ENCODE data around the gene SH3BP1. TPM values are rescaled to one million over a fixed set of nuclear protein-coding genes. Genes with fewer than 3 reads are reported as not detected.
"Not testable (repeated sequence)": the region's sequence is repeated elsewhere in the genome, so short reads cannot be mapped to it uniquely, and the experiment has no call there.

Gene SH3BP1
- polyA plus RNA-seq, 1 donor = 10.5 TPM

- DNase-seq (ENCODE audit: low read depth) = no peak
Observed at GRCh38 chr22:37679670-37680069, 40.2 kb downstream of the SH3BP1 start.

- DNase-seq (ENCODE audit: low read depth) = no peak
Observed at GRCh38 chr22:37680191-37680851, 40.9 kb downstream of the SH3BP1 start.

- no peak for DNase-seq (ENCODE audit: low read depth)
Observed at GRCh38 chr22:37681001-37681424, 41.5 kb downstream of the SH3BP1 start.

DNA sequence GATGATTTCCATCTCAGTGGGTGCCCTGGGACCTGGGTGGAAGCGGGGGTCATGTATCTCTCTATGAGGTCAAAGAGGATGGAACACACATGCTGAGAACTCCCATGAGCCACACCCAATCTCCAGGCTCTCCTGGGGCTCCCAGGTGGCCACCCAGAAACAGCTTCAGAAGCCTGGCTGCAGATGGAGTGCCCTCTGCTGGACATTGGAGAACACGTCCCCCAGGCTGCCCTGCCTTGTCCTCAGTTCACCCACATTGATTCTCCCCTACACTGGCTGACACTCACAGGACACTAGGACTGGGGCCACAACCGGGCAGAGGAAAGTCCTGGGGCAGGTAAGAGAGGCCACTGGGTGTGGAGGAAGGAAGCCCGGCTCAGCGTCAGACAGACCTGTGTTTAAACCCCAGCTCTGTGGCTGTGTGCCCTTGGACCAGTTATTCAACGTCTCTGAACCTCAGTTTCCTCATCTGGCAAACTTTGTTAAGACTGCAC lies 42.1 kb downstream of the SH3BP1 start:
- no peak for DNase-seq (ENCODE audit: low read depth)

GRCh38 chr22:37684803-37685615 lies 45.5 kb downstream of the SH3BP1 start:
- DNase-seq (ENCODE audit: low read depth) = no peak

DNA sequence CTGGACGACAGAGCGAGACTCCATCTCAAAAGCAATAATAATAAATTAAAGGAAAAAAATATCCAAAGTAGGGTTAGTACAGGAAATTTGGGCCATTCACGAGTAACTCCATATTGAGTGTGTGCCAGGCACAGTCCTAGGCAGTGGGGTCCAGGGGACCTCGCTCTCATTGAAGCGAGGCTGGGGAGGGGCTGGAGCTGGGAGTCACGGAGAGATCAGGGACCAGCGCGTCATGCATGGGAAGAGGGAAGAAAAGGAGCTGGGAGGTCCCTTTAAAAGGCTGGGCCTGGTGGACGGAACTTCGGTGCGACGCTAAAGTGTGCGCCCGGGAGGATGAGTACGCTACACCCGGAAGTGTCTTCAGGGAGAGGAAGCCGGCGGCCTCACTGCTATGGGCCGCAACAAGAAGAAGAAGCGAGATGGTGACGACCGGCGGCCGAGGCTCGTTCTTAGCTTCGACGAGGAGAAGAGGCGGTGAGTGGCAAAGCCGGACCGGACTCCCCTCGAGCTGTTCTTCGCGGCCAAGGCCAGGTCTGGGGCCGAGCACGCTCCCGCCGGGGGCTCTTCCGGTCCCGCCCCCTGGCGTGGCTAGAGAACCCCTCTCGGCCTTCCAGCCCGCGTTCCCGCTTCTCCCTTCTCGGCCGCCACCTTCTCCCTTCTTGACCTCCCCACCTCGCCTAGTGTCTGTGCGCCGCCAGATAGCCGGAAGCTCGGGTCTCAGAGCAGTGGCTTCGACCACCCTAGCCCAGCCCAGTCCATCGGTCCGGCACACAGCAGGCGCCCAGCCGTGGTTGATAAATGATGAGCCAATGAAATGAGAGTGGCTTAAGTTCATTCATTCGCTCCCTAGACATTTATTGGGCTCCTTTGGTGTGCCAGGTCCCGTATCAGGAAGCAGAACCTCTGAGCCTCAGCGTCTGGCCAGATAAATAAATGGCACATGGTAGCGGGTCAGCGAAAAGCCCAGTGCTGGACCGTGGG lies 46.8 kb downstream of the SH3BP1 start, which contains the start of gene NOL12:
Gene NOL12, plus strand, starts transcription at position 342 of the 981 bp plus-strand sequence. Its CDS starts 50 bp downstream, at position 392.
- peak; percentile 76 for DNase-seq (ENCODE audit: low read depth)

DNA sequence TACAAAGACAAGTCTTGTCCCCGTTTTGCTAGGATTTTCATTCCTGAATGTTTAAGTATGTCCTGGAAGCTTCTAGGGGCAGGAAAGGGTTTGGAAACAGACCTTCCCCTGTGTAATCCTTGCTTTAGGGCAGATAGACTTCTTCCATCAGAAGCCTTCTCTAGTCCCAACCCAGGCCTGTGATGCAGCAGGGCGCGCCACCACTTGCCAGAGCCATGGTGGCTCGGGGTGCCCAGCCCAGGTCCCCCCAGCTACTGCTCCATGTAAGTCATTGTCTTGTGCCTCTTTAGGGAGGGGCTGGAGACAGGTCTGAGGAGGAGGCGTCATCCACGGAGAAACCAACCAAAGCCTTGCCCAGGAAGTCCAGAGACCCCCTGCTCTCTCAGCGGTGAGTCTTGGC lies 50.9 kb downstream of the SH3BP1 start:
- DNase-seq (ENCODE audit: low read depth) = no peak

DNA sequence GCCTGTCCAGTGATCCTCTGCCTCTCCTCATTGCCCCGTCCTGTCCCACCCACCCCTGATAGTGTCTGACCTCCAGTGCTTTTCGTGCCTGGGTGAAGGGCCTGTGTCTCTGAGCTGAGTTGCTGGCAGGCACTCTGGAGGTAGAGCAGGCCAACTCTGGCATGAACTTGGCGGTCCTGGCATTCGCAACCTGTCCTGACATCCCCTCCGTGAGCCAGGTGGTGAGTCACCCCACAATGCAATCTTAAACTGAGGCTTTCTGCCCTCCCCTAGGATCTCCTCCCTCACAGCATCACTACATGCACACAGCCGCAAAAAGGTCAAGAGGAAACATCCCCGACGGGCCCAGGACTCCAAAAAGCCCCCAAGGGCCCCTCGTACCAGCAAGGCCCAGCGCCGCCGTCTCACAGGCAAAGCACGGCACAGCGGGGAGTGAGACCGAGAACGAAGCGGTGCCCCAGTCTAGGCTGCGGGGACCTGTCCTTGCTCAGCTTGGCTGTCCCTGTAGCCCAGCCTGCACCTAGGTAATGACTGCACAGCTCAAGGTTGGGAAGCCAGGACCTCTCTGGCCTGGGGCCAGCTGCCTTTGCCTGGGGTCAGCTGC lies 51.5 kb downstream of the SH3BP1 start:
- no peak for DNase-seq (ENCODE audit: low read depth)

DNA sequence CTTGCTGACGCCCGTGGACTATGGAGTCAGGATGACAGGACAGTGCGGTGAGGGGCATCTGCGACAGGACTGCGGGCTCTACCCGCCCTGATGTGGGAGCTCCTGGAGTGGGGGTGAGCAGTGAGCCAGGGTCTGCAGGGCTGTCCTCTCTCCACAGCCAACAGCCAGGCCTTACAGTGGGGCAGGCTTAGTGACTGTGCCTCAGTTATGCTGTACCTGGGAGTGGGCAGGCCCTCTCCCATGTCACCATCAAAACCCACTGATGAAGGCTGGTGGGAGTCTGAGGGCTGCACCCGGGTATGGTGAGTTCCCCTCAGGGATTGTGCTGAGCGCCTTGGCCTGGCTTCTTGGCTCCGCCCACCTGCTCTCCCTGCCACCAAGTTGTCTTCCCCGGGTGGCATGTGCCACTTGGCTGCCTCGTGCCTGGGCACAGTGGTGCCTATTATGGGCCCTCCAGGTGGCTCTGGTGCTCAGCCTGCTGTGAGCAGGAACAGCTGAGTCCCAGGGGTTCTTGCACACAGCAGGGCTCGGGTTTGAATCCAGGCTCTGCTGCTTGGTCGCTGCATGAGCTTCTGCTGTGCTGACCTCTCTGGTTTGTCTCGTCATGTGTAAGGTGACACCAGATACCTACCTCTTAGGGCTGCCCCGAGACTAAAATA lies 53.3 kb downstream of the SH3BP1 start:
- no peak for DNase-seq (ENCODE audit: low read depth)

DNA sequence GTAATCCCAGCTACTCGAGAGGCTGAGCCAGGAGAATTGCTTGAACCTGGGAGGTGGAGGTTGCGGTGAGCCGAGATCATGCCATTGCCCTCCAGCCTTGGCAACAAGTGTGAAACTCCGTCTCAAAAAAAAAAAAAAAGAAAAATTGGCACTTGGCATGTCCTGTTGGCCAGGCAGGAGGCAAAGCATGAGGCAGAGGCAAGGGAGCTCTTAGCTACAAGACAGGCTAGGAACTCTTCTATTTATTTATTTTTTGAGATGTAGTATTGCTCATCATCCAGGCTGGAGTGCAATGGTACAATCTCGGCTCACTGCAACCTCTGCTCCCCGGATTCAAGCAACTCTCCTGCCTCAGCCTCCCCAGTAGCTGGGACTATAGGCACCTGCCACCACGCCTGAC lies 54.7 kb downstream of the SH3BP1 start:
- DNase-seq (ENCODE audit: low read depth) = not testable (repeated sequence)

DNA sequence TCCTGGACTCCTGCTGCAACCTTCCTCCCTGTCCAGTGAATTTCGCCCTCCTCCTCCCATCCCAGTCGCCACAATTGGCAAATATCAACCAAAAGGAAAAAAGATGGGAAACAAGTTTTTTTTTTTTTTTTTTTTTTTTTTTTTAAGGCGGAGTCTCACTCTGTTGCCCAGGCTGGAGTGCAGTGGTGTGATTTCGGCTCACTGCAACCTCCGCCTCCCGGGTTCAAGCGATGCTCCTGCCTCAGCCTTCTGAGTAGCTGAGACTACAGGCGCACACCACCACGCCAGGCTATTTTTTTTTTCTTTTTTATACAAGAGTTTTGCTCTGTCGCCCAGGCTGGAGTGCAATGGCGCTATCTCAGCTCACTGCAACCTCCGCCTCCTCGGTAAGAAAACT lies 56.8 kb downstream of the SH3BP1 start:
- not testable (repeated sequence) for DNase-seq (ENCODE audit: low read depth)

DNA sequence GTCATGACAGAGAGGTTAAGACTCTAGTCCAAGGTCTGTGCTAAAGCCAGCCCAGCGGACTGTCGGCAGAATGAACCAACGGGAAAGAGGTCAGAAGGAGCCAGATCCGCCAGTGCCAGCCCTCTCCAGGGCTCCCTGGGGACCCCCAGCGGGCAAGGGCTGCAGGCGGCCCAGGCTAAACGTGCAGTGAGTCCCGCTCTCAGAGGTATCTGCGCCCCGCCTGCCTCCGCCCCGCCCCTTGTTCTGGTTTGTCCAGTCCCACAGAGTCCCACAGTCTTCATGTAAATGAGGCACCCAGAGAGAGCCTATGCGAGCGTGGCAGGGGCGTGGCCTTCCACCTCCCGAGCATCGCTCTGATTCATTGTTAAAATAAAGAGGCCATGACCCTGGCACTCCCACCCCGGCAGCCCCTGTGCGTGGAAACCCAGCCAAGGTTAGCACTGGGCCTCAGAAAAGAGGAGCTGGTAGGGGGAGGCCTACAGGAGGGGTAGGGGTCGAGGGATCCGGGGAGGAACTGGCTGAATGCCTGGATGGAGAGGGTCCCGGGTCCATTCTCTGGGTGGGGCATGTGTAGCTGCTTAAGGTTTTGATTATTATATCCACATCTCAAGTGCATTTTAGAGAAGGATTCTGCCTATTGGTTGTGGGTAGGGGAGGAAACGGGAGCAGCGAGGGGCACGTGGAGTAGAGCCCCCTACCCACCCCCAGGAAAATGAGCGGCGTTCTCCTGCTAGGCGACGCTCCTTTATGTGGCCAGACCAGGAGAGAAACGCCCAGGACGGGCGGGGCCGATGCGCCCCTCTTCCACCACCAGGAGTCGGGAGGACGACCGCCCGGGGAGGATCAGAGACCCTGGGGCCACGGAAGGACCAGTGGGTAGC lies 57.4 kb downstream of the SH3BP1 start, which contains the start of gene TRIOBP:
Gene TRIOBP, plus strand, starts transcription at position 392 of the 881 bp plus-strand sequence. CDS start 4,318 bp downstream, outside the sequence.
- DNase-seq (ENCODE audit: low read depth) = peak; percentile 76

DNA sequence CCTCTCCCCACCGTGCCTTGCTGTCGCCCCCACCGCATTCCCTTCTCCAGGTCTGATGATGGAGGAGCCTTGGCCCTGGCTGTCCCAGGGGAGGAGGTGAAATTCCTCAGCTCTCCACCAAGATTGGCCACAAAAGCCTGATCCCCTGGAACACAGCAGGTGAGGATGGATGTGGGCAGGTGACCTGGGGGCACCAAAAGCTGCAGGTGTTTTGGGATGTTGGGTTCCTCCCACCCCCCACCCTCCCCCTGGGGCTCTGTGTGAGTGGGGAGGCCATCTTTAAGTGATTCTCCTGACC lies 58.0 kb downstream of the SH3BP1 start:
- no peak for DNase-seq (ENCODE audit: low read depth)

- no peak for DNase-seq (ENCODE audit: low read depth)
Observed at GRCh38 chr22:37701141-37701786, 61.8 kb downstream of the SH3BP1 start.

DNA sequence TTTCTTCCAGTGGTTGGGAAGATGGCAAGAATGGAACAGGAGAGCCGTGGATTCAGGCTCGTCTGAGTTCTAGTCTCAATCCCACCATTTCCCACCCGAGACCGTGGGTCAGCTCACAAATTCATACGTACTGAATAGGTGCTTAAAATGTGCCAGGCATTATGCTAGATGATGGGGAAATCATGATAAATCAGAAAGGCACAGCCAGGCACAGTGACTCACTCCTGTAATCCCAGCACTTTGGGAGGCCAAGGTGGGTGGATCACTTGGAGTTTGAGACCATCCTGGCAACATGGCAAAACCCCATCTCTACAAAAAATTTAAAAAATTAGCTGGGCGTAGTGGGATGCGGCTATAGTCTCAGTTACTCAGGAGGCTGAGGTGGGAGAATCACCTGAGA lies 64.4 kb downstream of the SH3BP1 start:
- DNase-seq (ENCODE audit: low read depth) = no peak

- DNase-seq (ENCODE audit: low read depth) = no peak
Observed at GRCh38 chr22:37704645-37705044, 65.2 kb downstream of the SH3BP1 start.

- no peak for DNase-seq (ENCODE audit: low read depth)
Observed at GRCh38 chr22:37705205-37705604, 65.7 kb downstream of the SH3BP1 start.

Data from forelimb muscle (tissue), 1 donor.